ENCODE measurements around the gene SCAI. TPM values are rescaled to one million over a fixed set of nuclear protein-coding genes. Genes with fewer than 3 reads are reported as not detected.

SCAI gene
- total RNA-seq (2022; extraction: Qiagen RNA extraction; ENCODE audit: low read depth), result 1.0 to 2.2 TPM (median 1.9 TPM) in 5 replicates

GRCh38 chr9:125143377-125144090 lies at the start of gene SCAI:
Gene SCAI (minus strand): TSS chr9:125143528. CDS start chr9:125143437, 91 bp downstream.

DNA sequence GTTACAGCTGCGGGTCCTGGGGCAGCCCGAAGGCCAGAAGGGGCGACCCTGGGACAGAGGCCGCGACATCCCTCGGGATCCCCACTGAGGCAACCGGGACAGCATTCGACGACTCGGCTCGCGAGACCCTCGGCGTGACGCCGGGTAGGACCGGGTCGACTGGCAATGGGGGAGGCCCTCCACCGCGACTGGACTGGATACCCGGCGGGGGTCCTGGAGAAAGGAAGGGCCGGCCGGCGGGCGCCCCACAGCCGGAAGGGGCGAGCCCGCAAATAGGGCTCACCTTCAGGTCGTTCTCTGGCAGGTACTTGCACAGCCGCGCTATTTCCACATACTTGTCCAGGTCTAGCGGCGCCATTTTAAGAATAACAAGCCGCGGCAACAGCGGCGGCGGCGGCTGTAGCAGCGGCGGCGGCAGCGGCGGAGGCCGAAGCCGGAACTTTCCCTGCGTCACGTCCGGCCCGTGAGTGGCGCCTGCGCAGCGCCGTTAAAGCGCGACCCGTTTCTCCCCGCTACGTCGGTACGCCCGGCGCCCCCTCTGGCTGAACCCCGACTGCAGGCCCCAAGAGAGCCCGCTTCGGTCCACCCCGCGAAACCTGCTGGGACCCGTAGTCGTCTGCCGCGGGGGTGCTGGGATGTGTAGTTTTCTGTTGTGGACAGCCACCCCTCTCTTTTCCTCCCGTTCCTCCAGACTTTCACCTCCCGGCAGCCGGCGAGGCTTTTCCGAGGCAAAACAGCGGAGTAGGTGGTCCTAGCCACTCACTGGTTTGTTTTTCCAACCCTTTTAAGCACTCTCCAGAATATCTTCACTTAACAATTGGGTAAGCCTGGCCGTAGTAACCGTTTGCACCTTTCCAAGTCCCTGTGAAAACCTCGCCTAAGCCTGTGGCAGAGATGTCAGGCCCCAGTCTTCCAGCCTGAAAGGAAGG lies 46.3 kb upstream of the SCAI start, which contains the start of gene PPP6C:
PPP6C (minus strand) TSS at position 443 of the 929 bp plus-strand sequence; CDS start at position 358, 85 bp downstream.

DNA sequence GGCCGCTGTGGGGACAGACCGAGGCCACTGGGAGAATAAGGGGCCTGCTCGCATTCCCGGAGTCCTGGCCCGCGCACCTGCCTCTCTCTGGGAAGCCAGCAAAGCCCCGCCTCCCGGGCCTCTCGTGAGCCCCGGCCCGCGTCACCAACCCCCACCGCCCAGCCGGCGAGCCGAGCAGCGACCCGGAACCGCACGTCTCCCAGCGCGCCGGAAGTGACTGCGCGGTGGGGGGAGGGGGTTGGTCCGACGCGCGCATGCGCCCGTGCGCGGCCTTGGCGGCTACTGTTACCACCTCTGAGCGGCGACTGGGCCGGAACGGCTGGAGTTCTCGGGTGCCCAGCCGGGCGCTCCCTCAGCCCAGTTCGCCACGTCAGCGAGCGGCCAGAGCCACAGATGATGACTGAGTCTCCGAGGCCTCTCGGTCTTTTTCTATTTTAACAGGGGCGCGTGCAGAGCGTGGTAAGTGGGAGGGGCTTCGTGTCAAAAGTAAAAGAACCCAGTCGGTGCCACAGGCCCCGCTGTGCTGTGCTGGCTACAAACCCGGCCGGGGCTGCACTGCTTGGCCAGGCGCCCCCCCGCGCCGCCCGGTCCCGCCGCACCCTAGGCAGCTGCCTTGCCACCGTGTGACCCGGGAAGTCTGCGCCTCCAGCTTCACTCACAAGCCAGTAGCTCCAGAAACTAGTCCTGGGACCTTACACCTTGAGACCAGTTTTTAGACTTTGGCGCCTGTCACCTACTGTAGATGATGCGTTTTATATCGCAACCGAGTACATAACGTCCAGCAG lies 202.2 kb downstream of the SCAI start, which contains the start of gene GOLGA1:
GOLGA1 (minus strand) TSS at position 190 of the 785 bp plus-strand sequence. CDS start 2,372 bp downstream, outside the sequence.

Other genes starting within 250 kb of the SCAI start
- gene GOLGA1, start 202.4 kb downstream of the SCAI start, total RNA-seq (2022; extraction: Qiagen RNA extraction; ENCODE audit: low read depth), result 9.7 to 12.3 TPM (median 11.0 TPM) in 5 replicates
- 25.9 to 30.7 TPM (median 27.3 TPM) in 5 replicates for gene PPP6C, start 46.3 kb upstream of the SCAI start, total RNA-seq (2022; extraction: Qiagen RNA extraction; ENCODE audit: low read depth)
- 35.9 to 47.2 TPM (median 47.1 TPM) in 5 replicates for gene RABEPK, start 57.0 kb upstream of the SCAI start, total RNA-seq (2022; extraction: Qiagen RNA extraction; ENCODE audit: low read depth)
- 462 to 516 TPM (median 479 TPM) in 5 replicates for gene HSPA5, start 97.8 kb upstream of the SCAI start, total RNA-seq (2022; extraction: Qiagen RNA extraction; ENCODE audit: low read depth)
- gene GAPVD1, start 118.3 kb upstream of the SCAI start, total RNA-seq (2022; extraction: Qiagen RNA extraction; ENCODE audit: low read depth), result 14.1 to 20.8 TPM (median 17.0 TPM) in 5 replicates

All from A549 treated with CpdA at 1 μM for 4 hours (cell line).